Measurements from ENCODE around the gene NWD2.
"Not testable (repeated sequence)": the region's sequence is repeated elsewhere in the genome, so short reads cannot be mapped to it uniquely, and the experiment has no call there.

Gene NWD2

GRCh38 chr4:37483610-37484009 lies 239.1 kb downstream of the NWD2 start:
- Histone ChIP-seq H3K36me3 (ENCODE audit: insufficient read depth, low read length) (no peaks in the 10 kb centered on the region), H3K9me3 (ENCODE audit: control insufficient read depth, insufficient read depth, low read length) (no peaks in the 10 kb centered on the region), H3K4me1 (ENCODE audit: insufficient read depth, low read length) (no peaks in the 10 kb centered on the region), H3K9ac (ENCODE audit: low read depth, low read length) (no peak overlapping the region)

- H3K36me3 ChIP-seq (ENCODE audit: insufficient read depth, low read length) = no peaks in the 10 kb centered on the region
- H3K4me1 ChIP-seq (ENCODE audit: insufficient read depth, low read length) = no peaks in the 10 kb centered on the region
- no peaks in the 10 kb centered on the region for H3K9me3 ChIP-seq (ENCODE audit: control insufficient read depth, insufficient read depth, low read length)
- H3K9ac ChIP-seq (ENCODE audit: low read depth, low read length) = no peak overlapping the region
Measured at GRCh38 chr4:37486166-37486565, 241.6 kb downstream of the NWD2 start.

- Histone ChIP-seq H3K9me3 (ENCODE audit: control insufficient read depth, insufficient read depth, low read length) (no peaks in the 10 kb centered on the region), H3K9ac (ENCODE audit: low read depth, low read length) (no peak overlapping the region), H3K4me1 (ENCODE audit: insufficient read depth, low read length) (no peaks in the 10 kb centered on the region), H3K36me3 (ENCODE audit: insufficient read depth, low read length) (no peaks in the 10 kb centered on the region)
Measured at GRCh38 chr4:37487668-37488067, 243.1 kb downstream of the NWD2 start.

GRCh38 chr4:37489697-37490096 lies 245.2 kb downstream of the NWD2 start:
- Histone ChIP-seq H3K9ac (ENCODE audit: low read depth, low read length) (no peak overlapping the region), H3K9me3 (ENCODE audit: control insufficient read depth, insufficient read depth, low read length) (no peaks in the 10 kb centered on the region), H3K4me1 (ENCODE audit: insufficient read depth, low read length) (no peaks in the 10 kb centered on the region), H3K36me3 (ENCODE audit: insufficient read depth, low read length) (no peaks in the 10 kb centered on the region)

- no peaks in the 10 kb centered on the region for H3K36me3 ChIP-seq (ENCODE audit: insufficient read depth, low read length)
- H3K9me3 ChIP-seq (ENCODE audit: control insufficient read depth, insufficient read depth, low read length) = no peaks in the 10 kb centered on the region
- H3K4me1 ChIP-seq (ENCODE audit: insufficient read depth, low read length) = no peaks in the 10 kb centered on the region
- no peak overlapping the region for H3K9ac ChIP-seq (ENCODE audit: low read depth, low read length)
Measured at GRCh38 chr4:37490391-37491347, 246.1 kb downstream of the NWD2 start.

GRCh38 chr4:37495353-37495752 lies 250.8 kb downstream of the NWD2 start:
- H3K9ac ChIP-seq (ENCODE audit: low read depth, low read length); H3K4me1 ChIP-seq (ENCODE audit: insufficient read depth, low read length); H3K36me3 ChIP-seq (ENCODE audit: insufficient read depth, low read length); H3K9me3 ChIP-seq (ENCODE audit: control insufficient read depth, insufficient read depth, low read length): not testable (repeated sequence)

Data from ES-I3 (cell line).